GM12878 (cell line): ENCODE results near the gene SIGLEC12. TPM values are rescaled to one million over a fixed set of nuclear protein-coding genes. Genes with fewer than 3 reads are reported as not detected.

Experiments
- ATAC-seq: fragments of 200-7000 bp; cut with Tn5 transposase; 3 replicates; pipeline ENCODE4 v1.9.1; 2020; ENCODE audit warnings: mild to moderate bottlenecking, moderate library complexity
- BruUV-seq: library from RNA; stranded (reverse); fragments of 400-500 nt; replicated peaks from 2 replicates; lab custom pipeline; 2021; lab: Mats Ljungman, UMichigan
- CTCF ChIA-PET: fragments of 300-600 bp; sonication (Branson Sonifier 250); formaldehyde crosslinking; extraction: SDS; loops from one replicate; lab custom pipeline; 2021; ENCODE audit warnings: inconsistent platforms; lab: Yijun Ruan, JAX
- POLR2A ChIA-PET: fragments of 350-600 bp; formaldehyde crosslinking; extraction: SDS; loops from one replicate; lab custom pipeline; 2021; ENCODE audit warnings: inconsistent platforms; lab: Charles Lee
- RAD21 ChIA-PET: fragments of 300-600 bp; sonication (Branson Sonifier 250); formaldehyde crosslinking; loops from one replicate; lab custom pipeline; 2023; ENCODE audit warnings: antibody characterized with exemption; ENCODE audit not compliant: unreplicated experiment; lab: Charles Lee
- SMC1A ChIA-PET: fragments of 300-600 bp; sonication (Branson Sonifier 250); formaldehyde crosslinking; loops from one replicate; lab custom pipeline; 2023; ENCODE audit not compliant: unreplicated experiment, uncharacterized antibody; lab: Charles Lee
- DNase-seq: peaks from one replicate; pipeline ENCODE4 v3.0.0-alpha.2; 2011; ENCODE audit warnings: low read depth, low spot score
- FAIRE-seq: peaks from 3 replicates; lab custom pipeline; 2011; peaks lifted over from hg19 to GRCh38; lab: Jason Lieb, UNC
- H2AFZ ChIP-seq: 2 replicates; pipeline ENCODE4 v1.6.0; 2011; ENCODE audit warnings: low read depth, low read length, control low read depth; ENCODE audit not compliant: control insufficient read depth
- H3K27ac ChIP-seq: 2 replicates; pipeline ENCODE4 v1.5.1; 2011; ENCODE audit warnings: control low read depth; ENCODE audit not compliant: control insufficient read depth, insufficient read depth
- H3K27me3 ChIP-seq, 2 experiments: replicated peaks in 1 of 2; 2 replicates each; pipeline versions ENCODE4 v1.6.0 to v1.6.1; 2011; ENCODE audit warnings: low read length in 1 of 2; ENCODE audit not compliant: control insufficient read depth in 2 of 2, insufficient read depth in 2 of 2
- H3K36me3 ChIP-seq, 2 experiments: 2 replicates each; pipeline ENCODE4 v1.5.1; 2011; ENCODE audit warnings: low read length in 1 of 2; ENCODE audit not compliant: control insufficient read depth in 2 of 2, insufficient read depth in 2 of 2
- H3K4me1 ChIP-seq: 2 replicates; pipeline ENCODE4 v1.6.1; 2011; ENCODE audit warnings: mild to moderate bottlenecking, low read length, moderate library complexity, mixed read lengths; ENCODE audit not compliant: control insufficient read depth, insufficient read depth
- H3K4me2 ChIP-seq: 2 replicates; pipeline ENCODE4 v1.6.0; 2011; ENCODE audit warnings: control low read depth; ENCODE audit not compliant: control insufficient read depth, insufficient read depth
- H3K4me3 ChIP-seq: fragments of 200-600 bp; sonication (generic); 2 replicates; pipeline ENCODE4 v1.5.1; 2016
- H3K79me2 ChIP-seq: 2 replicates; pipeline ENCODE4 v1.6.0; 2011; ENCODE audit warnings: low read length; ENCODE audit not compliant: control insufficient read depth, insufficient read depth
- H3K9ac ChIP-seq: 2 replicates; pipeline ENCODE4 v1.8.0; 2011; ENCODE audit warnings: low read length, control low read depth, mixed read lengths; ENCODE audit not compliant: control insufficient read depth, insufficient read depth
- H3K9me3 ChIP-seq: replicated peaks from 3 replicates; pipeline ENCODE4 v1.5.1; 2011; ENCODE audit warnings: mild to moderate bottlenecking, low read length; ENCODE audit not compliant: control insufficient read depth, insufficient read depth
- H4K20me1 ChIP-seq: 2 replicates; pipeline ENCODE4 v1.6.0; 2011; ENCODE audit not compliant: control insufficient read depth, insufficient read depth
- DPF2 ChIP-seq: fragments of 450-650 bp; IDR thresholded peaks from 2 replicates; pipeline ENCODE4 v1.6.1; 2017; ENCODE audit warnings: mild to moderate bottlenecking
- FOXK2 ChIP-seq: fragments of 450-650 bp; IDR thresholded peaks from 2 replicates; pipeline ENCODE4 v1.6.1; 2017; ENCODE audit warnings: mild to moderate bottlenecking, moderate library complexity
- GATAD2B ChIP-seq: fragments of 450-650 bp; conservative IDR thresholded peaks from 2 replicates; pipeline ENCODE4 v1.6.1; 2017; ENCODE audit warnings: low read depth, mild to moderate bottlenecking, moderate library complexity
- HDAC6 ChIP-seq: fragments of 200-600 bp; sonication (generic); IDR thresholded peaks from one replicate; pipeline ENCODE4 v1.8.0; 2017; ENCODE audit warnings: antibody characterized with exemption; ENCODE audit not compliant: unreplicated experiment
- MXI1 ChIP-seq: fragments of 150-350 bp; IDR thresholded peaks from 2 replicates; pipeline ENCODE4 v1.6.1; 2011; ENCODE audit warnings: low read depth, mild to moderate bottlenecking, inconsistent platforms, low read length, improper control_type of control experiment
- PAX5 ChIP-seq: IDR thresholded peaks from 2 replicates; pipeline ENCODE4 v1.6.1; 2011; ENCODE audit warnings: low read depth, low read length, borderline replicate concordance
- POU2F2 ChIP-seq: IDR thresholded peaks from 3 replicates; pipeline ENCODE4 v1.6.1; 2011; ENCODE audit warnings: low read depth, mild to moderate bottlenecking, low read length, borderline replicate concordance
- RAD51 ChIP-seq: fragments of 450-650 bp; IDR thresholded peaks from 2 replicates; pipeline ENCODE4 v1.6.1; 2016; ENCODE audit warnings: moderate library complexity, mild to moderate bottlenecking, inconsistent platforms
- RBBP5 ChIP-seq: fragments of 200-600 bp; sonication (generic); conservative IDR thresholded peaks from 2 replicates; pipeline ENCODE4 v1.6.1; 2016
- ZSCAN29 ChIP-seq: fragments of 450-650 bp; IDR thresholded peaks from 2 replicates; pipeline ENCODE4 v1.6.1; 2017; ENCODE audit warnings: mild to moderate bottlenecking, moderate library complexity
- WGBS: methylation state at CpG from one replicate; pipeline ENCODE4 v1.1.6; 2016; ENCODE audit warnings: low lambda C conversion rate; ENCODE audit not compliant: insufficient replicate concordance, insufficient coverage; ENCODE audit errors: missing lambda C conversion rate; 5-methylcytosine and 5-hydroxymethylcytosine counted together
- in situ Hi-C: fragments of 300-500 bp; cut with MboI; formaldehyde crosslinking; loops from 9 replicates; pipeline ENCODE4 v1.14.3; 2018; ENCODE audit warnings: mixed read lengths
- intact Hi-C: fragments of 100-400 bp; cut with micrococcal nuclease; formaldehyde crosslinking; loops from one replicate; pipeline ENCODE4 v1.14.2; 2022; ENCODE audit not compliant: unreplicated experiment
- polyA plus RNA-seq, 11 experiments: library from polyadenylated mRNA; depleted of rRNA in 4 of 11; unstranded in 6 of 11; stranded (reverse) in 5 of 11; fragments of >200 nt; fragmentation: Nextera tagmentation in 4 of 11; fragmentation: Illumina TruSeq in 1 of 11; extraction: Ambion mirVana in 4 of 11; extraction: Trizol in 1 of 11; gene quantifications; 1 replicate in 1 of 11; 2 replicates in 10 of 11; pipeline versions ENCODE4 v1.2.1 to v1.2.3, GENCODE V29; 2011 to 2016; ENCODE audit warnings: inconsistent platforms in 2 of 11, missing spikeins in 2 of 11, low read depth in 1 of 11
- total RNA-seq, 4 experiments: library from RNA; depleted of rRNA in 3 of 4; stranded (reverse); fragments of >200 nt in 3 of 4; fragmentation: Illumina TruSeq in 1 of 4; extraction: Trizol in 1 of 4; gene quantifications; 2 replicates each; pipeline versions ENCODE4 v1.2.1 to v1.2.3, GENCODE V29; 2013 to 2021
- TF ChIP-seq, protein P1 (sequence below): IDR thresholded peaks from 2 replicates; pipeline ENCODE4 v1.6.1; 2011; ENCODE audit warnings: borderline replicate concordance, low read depth, mild to moderate bottlenecking, moderate library complexity, low read length; ENCODE audit not compliant: insufficient read depth, poor library complexity, severe bottlenecking

The SIGLEC12 gene
- total and polyA plus RNA-seq, 10 of the 15 experiments (the other 5 are each of a cell fraction or from before 2014, with no cell fraction given), result 0.03 to 0.18 (median 0.06) TPM; not detected in 5

DNA sequence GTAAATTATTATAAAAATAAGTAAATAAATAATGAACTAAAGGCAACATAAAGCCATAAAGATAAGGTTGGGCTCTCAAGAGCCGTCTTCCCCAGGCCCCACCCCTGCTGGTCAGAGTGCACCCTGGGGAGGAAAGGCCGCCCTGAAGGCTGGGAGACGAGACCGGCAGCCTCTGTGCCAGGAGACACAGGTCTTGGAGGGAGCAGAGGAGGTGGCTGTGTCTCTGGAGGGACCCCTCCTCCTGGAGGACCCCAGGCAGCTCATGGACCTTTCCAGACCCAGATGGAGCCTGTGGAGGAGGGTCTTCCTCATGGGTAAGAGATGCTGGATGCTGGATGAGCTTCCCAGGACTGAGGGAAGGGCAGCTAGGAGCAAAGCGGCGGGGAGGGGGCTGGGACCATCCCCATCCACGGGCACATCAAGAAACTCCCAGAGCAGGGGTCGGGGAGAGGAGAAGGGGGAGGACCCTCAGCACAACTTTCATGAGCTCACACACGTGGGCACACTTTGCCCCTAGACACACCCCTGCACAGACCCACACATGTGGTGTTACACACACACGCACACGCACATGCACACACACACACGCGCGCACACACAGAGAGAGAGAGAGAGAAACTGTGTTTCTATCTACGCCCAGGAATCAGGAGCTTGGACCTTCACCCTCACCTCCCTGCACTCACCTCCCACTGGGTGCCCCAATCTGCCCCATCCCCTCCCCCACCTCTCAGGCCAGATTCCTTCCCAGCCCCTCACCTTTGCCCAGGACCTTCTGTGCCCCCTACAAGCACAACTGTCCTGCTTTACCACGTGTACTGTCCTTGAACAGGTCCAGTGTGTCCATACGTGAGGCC, 23.0 kb downstream of the SIGLEC12 start, which contains the start of gene CEACAM18:
CEACAM18 (plus strand) TSS at position 159 of the 854 bp plus-strand sequence.
- Histone ChIP-seq H3K36me3 (no peaks in the 10 kb centered on the region), H3K27ac (no peak within 1 kb of the TSS), H3K9ac (no peak within 1 kb of the TSS), H4K20me1 (no peaks in the 10 kb centered on the region), H3K79me2 (no peaks in the 10 kb centered on the region), H3K4me2 (no peak within 1 kb of the TSS), H3K4me3 (no peak within 1 kb of the TSS), H3K4me1 (no peaks in the 10 kb centered on the region), H3K9me3 (no peaks in the 10 kb centered on the region; the same call in 2 of the 3 replicates), H3K27me3 (peaks cover 0 to 4% of the 10 kb centered on the region in 2 experiments; a peak in 2 of 4 replicates), H2AFZ (no peak within 1 kb of the TSS)
- DNase-seq, result no peak
- ChIA-PET RAD21 (no interaction called here), CTCF (interaction anchor here (1.0 kb wide), 1 partner anchor 36 kb away, joined by 3 read pairs; no protein-coding TSS in a partner anchor), POLR2A (no interaction called here), SMC1A (no interaction called here)
- BruUV-seq, result no TSS peak
- intact Hi-C loops, result no loop called here
- TF ChIP-seq RBBP5, result no peak
- TF ChIP-seq RAD51, result no peak
- no peak for TF ChIP-seq MXI1
- no peak for TF ChIP-seq GATAD2B
- TF ChIP-seq, protein P1, sequence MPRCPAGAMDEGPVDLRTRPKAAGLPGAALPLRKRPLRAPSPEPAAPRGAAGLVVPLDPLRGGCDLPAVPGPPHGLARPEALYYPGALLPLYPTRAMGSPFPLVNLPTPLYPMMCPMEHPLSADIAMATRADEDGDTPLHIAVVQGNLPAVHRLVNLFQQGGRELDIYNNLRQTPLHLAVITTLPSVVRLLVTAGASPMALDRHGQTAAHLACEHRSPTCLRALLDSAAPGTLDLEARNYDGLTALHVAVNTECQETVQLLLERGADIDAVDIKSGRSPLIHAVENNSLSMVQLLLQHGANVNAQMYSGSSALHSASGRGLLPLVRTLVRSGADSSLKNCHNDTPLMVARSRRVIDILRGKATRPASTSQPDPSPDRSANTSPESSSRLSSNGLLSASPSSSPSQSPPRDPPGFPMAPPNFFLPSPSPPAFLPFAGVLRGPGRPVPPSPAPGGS, result no peak
- no peak for TF ChIP-seq PAX5
- no peak for TF ChIP-seq DPF2
- no peak for TF ChIP-seq HDAC6
- TF ChIP-seq POU2F2, result no peak
- no peak for TF ChIP-seq FOXK2
- no peak for TF ChIP-seq ZSCAN29
- no peak for ATAC-seq
- in situ Hi-C loops, result no loop called here
- FAIRE-seq, result no peak
- 36% methylated on average over 17 of the region's 17 CpGs for WGBS
